SK-N-SH (cell line): ENCODE measurements around the gene SPATA13.

Source experiments
- CHD2 ChIP-seq: fragments of 150-350 bp; IDR thresholded peaks from 2 replicates; pipeline ENCODE4 v1.6.1; 2018; ENCODE audit warnings: low read length; ENCODE audit not compliant: partially characterized antibody
- CTCF ChIP-seq: fragments of 200-600 bp; sonication (generic); IDR thresholded peaks from 2 replicates; pipeline ENCODE4 v1.6.1; 2017; ENCODE audit warnings: antibody characterized with exemption, mild to moderate bottlenecking, moderate library complexity
- FOSL2 ChIP-seq: IDR thresholded peaks from 2 replicates; pipeline ENCODE4 v1.4.0; 2012; ENCODE audit warnings: low read depth, mild to moderate bottlenecking, moderate library complexity, borderline replicate concordance
- GABPA ChIP-seq: IDR thresholded peaks from 2 replicates; pipeline ENCODE4 v1.4.0; 2012; ENCODE audit warnings: low read depth, mild to moderate bottlenecking
- JUND ChIP-seq: IDR thresholded peaks from 2 replicates; pipeline ENCODE4 v1.4.0; 2012
- POLR2AphosphoS5 ChIP-seq: IDR thresholded peaks from 2 replicates; pipeline ENCODE4 v1.6.1; 2012; ENCODE audit warnings: low read depth, low read length
- REST ChIP-seq: IDR thresholded peaks from 2 replicates; pipeline ENCODE4 v1.6.1; 2012; ENCODE audit warnings: mild to moderate bottlenecking, low read depth, low read length, moderate library complexity
- SIN3A ChIP-seq: IDR thresholded peaks from 2 replicates; pipeline ENCODE4 v1.6.1; 2012; ENCODE audit warnings: low read depth, mild to moderate bottlenecking, low read length, moderate library complexity, borderline replicate concordance
- SMC3 ChIP-seq: IDR thresholded peaks from 2 replicates; pipeline ENCODE4 v1.6.1; 2012; ENCODE audit warnings: low read depth, low read length, improper control_type of control experiment
- TCF12 ChIP-seq: IDR thresholded peaks from 2 replicates; pipeline ENCODE4 v1.4.0; 2012
- USF1 ChIP-seq: IDR thresholded peaks from 2 replicates; pipeline ENCODE4 v1.4.0; 2012; ENCODE audit warnings: low read depth, borderline replicate concordance
- USF2 ChIP-seq: fragments of 150-350 bp; IDR thresholded peaks from 2 replicates; pipeline ENCODE4 v1.6.1; 2017; ENCODE audit warnings: antibody characterized with exemption, low read length, low read depth, borderline replicate concordance
- YY1 ChIP-seq: IDR thresholded peaks from 2 replicates; pipeline ENCODE4 v1.4.0; 2012; ENCODE audit warnings: low read depth, mild to moderate bottlenecking

GRCh38 chr13:24308068-24308445, 147.5 kb downstream of the SPATA13 start:
- TF ChIP-seq CTCF (no peak), YY1 (no peak), FOSL2 (no peak), GABPA (no peak), USF2 (no peak), SIN3A (no peak), REST (no peak), TCF12 (no peak), CHD2 (no peak), POLR2AphosphoS5 (no peak), SMC3 (no peak), JUND (no peak), USF1 (no peak)
